Thoracic aorta endothelial cell (primary cell): ENCODE results near the gene GPR84. TPM values are rescaled to one million over a fixed set of nuclear protein-coding genes. Genes with fewer than 3 reads are reported as not detected.

Experiments
- small RNA-seq: library from RNA; depleted of rRNA; stranded (forward); fragments of <200 nt; gene quantifications from one replicate; pipeline ENCODE3, GENCODE V24; 2012
- total RNA-seq: library from RNA; depleted of rRNA; stranded (reverse); fragments of >200 nt; gene quantifications from 2 replicates; pipeline ENCODE4 v1.2.3, GENCODE V29; 2012

GPR84 gene
- total RNA-seq = not detected in 2 replicates

DNA sequence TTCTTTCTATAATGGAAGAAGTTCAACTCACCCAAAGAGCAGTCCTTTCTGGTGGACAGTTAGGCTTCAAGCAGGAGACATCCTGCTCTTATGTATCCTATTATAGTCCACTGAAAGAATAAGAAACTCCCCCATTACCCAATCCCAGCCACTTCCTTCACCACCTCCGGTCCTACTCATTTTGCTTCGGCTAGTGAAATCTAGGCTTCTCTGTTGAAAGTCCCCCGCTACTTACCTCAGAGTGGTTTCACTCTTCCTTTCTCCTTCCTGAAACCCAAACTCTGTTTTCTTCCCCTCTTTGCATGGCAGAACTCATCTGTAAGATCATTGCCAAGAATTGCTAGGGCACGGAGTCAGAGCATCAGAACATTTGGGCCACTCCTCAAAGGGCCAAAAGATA is at the start of gene GPR84:
Gene GPR84 (minus strand): TSS at position 74 of the 400 bp plus-strand sequence. CDS start 635 bp downstream, outside the sequence.

DNA sequence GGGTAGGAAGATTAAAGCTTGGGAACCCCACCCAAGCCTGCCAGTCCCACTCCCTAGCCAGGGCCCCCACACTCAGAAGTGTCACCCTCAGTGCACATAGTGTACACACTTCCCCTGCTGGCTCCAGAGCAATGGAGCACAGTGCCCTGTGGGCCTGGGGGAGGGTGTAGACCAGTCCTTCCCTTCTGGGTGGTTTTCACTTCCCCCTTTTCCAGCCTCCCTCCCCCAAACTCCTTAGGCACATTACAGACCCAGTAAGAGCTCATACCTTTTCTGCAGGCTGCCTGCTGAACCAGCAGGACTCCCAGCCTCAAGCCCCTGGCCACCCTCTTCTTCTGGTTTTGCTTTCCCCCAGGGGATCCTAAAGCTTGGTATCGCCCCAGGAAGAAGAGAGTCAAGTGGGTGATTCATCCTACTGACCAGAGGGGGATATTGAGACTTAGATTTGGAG is 20.3 kb upstream of the GPR84 start, which contains the start of gene ZNF385A:
Gene ZNF385A (minus strand): TSS at position 143 of the 451 bp plus-strand sequence. CDS start 219 bp downstream, outside the sequence.

DNA sequence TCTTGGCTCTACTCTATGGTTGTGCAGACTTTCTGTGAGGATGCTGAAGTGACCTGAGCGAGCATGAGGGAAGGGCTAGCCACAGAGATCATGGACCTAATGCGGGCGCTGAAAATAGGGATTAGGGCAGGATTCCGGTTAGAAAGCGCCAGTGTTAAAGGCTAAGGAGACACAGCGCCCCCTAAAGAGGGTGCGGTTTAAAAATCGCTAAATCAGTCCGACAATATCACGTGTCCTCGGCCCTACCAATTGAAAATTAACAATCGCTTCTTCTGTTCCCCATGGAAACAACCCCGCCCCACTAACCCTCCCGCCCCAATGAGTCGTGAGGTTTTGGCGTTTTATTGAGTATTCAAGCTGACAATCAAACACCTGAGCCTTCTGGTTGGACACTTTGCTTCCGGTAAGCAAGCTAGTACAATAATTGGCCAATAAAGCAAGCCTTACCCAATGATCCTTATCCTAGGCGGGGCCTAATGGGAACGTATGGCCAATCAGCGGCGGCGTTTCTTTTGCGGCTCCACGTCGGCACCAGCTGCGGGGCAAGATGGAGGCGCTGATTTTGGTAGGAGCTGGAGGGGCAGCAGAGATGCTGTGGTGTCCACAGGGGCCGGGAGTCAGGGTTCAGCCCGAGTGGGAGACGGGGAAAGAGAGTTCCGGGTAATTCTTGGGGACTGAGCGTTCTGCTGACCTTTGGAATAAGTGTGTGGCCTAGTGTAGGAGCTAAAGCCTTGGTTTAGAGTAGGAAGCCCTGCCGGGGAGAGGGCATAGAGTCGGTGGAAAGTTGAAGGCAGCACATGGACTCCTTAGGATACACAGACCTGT is 39.5 kb downstream of the GPR84 start, which contains the start of gene COPZ1:
Gene COPZ1 (plus strand): TSS at position 515 of the 825 bp plus-strand sequence. CDS start 33 bp downstream, at position 548.

Small RNA genes within 50 kb of the gene (small RNA-seq; reads per million reads assigned to genes)
- gene MIR148B (249 reads per million, percentile 99 among the genes with 10 or more reads in this experiment), gene RN7SL744P (not detected), gene RNU6-950P (not detected)

Other genes with a start within 250 kb of the GPR84 start
- gene SMUG1, start 175.5 kb downstream of the GPR84 start, total RNA-seq = 15.6 and 18.6 TPM in 2 replicates
- 84.3 and 117 TPM in 2 replicates for gene CBX5, start 84.4 kb downstream of the GPR84 start, total RNA-seq
- gene HNRNPA1, start 83.8 kb downstream of the GPR84 start, total RNA-seq = 668 and 728 TPM in 2 replicates
- not detected in 2 replicates for gene NFE2, start 63.5 kb downstream of the GPR84 start, total RNA-seq
- gene COPZ1, start 39.4 kb downstream of the GPR84 start, total RNA-seq = 122 and 126 TPM in 2 replicates
- gene ZNF385A, start 20.2 kb upstream of the GPR84 start, total RNA-seq = 1.9 and 2.3 TPM in 2 replicates
- gene ITGA5, start 54.8 kb upstream of the GPR84 start, total RNA-seq = 876 and 1,083 TPM in 2 replicates
- gene GTSF1, start 109.1 kb upstream of the GPR84 start, total RNA-seq = not detected in 2 replicates
- gene NCKAP1L, start 133.3 kb upstream of the GPR84 start, total RNA-seq = 0.53 and 0.57 TPM in 2 replicates
- gene PDE1B, start 185.1 kb upstream of the GPR84 start, total RNA-seq = 0.07 TPM in 1 of 2 replicates, not detected in the other
- gene PPP1R1A, start 224.2 kb upstream of the GPR84 start, total RNA-seq = not detected in 2 replicates